HG03520 (cell line): Measurements from ENCODE around the gene NDUFAF4.

ENCODE experiments used
- ATAC-seq: cut with Tn5 transposase; IDR thresholded peaks from one replicate; pipeline ENCODE4 v1.9.1; 2021; ENCODE audit warnings: mild to moderate bottlenecking, moderate library complexity; ENCODE audit not compliant: unreplicated experiment

The NDUFAF4 gene

GRCh38 chr6:96899451-96899998 lies 1.8 kb upstream of the NDUFAF4 start:
- no peak for ATAC-seq

- no peak for ATAC-seq
Observed at GRCh38 chr6:96899019-96899418, 1.3 kb upstream of the NDUFAF4 start.

- ATAC-seq: no peak
Observed at GRCh38 chr6:96898241-96898851, 655 bp upstream of the NDUFAF4 start.

GRCh38 chr6:96889146-96889545 lies 8.5 kb downstream of the NDUFAF4 start:
- no peak for ATAC-seq

- ATAC-seq: no peak
Observed at GRCh38 chr6:96888745-96889144, 8.9 kb downstream of the NDUFAF4 start.

GRCh38 chr6:96886519-96886918 lies 11.2 kb downstream of the NDUFAF4 start:
- no peak for ATAC-seq

- ATAC-seq: peak; percentile 90
Observed at GRCh38 chr6:96885187-96885631, 12.5 kb downstream of the NDUFAF4 start.

- no peak for ATAC-seq
Observed at GRCh38 chr6:96878143-96878542, 19.5 kb downstream of the NDUFAF4 start.

- no peak for ATAC-seq
Observed at GRCh38 chr6:96876886-96877545, 20.7 kb downstream of the NDUFAF4 start.

GRCh38 chr6:96872976-96873375 lies 24.7 kb downstream of the NDUFAF4 start:
- ATAC-seq: no peak

- ATAC-seq: no peak
Observed at GRCh38 chr6:96865055-96865405, 32.7 kb downstream of the NDUFAF4 start.

GRCh38 chr6:96864216-96865054 lies 33.3 kb downstream of the NDUFAF4 start:
- no peak for ATAC-seq

- ATAC-seq: no peak
Observed at GRCh38 chr6:96862560-96862959, 35.1 kb downstream of the NDUFAF4 start.

GRCh38 chr6:96861588-96861987 lies 36.1 kb downstream of the NDUFAF4 start:
- no peak for ATAC-seq

- ATAC-seq: no peak
Observed at GRCh38 chr6:96856856-96857255, 40.8 kb downstream of the NDUFAF4 start.

- no peak for ATAC-seq
Observed at GRCh38 chr6:96853083-96853482, 44.6 kb downstream of the NDUFAF4 start.

GRCh38 chr6:96852605-96853004 lies 45.1 kb downstream of the NDUFAF4 start:
- no peak for ATAC-seq

- ATAC-seq: no peak
Observed at GRCh38 chr6:96851858-96852257, 45.8 kb downstream of the NDUFAF4 start.

GRCh38 chr6:96849615-96850014 lies 48.1 kb downstream of the NDUFAF4 start:
- no peak for ATAC-seq

- ATAC-seq: no peak
Observed at GRCh38 chr6:96844530-96844929, 53.2 kb downstream of the NDUFAF4 start.

- no peak for ATAC-seq
Observed at GRCh38 chr6:96841345-96841744, 56.3 kb downstream of the NDUFAF4 start.
